Measurements from ENCODE around the gene ADAMTS6.
"Not testable (repeated sequence)": the region's sequence is repeated elsewhere in the genome, so short reads cannot be mapped to it uniquely, and the experiment has no call there.

The ADAMTS6 gene

GRCh38 chr5:65468633-65469032 is 13.1 kb downstream of the ADAMTS6 start:
- no peak for DNase-seq (ENCODE audit: low read depth in 2 of 2)

GRCh38 chr5:65462139-65462705 is 19.5 kb downstream of the ADAMTS6 start:
- no peak for DNase-seq (ENCODE audit: low read depth in 2 of 2)

GRCh38 chr5:65461490-65461889 is 20.2 kb downstream of the ADAMTS6 start:
- no peak for DNase-seq (ENCODE audit: low read depth in 2 of 2)

- DNase-seq (ENCODE audit: low read depth in 2 of 2), result no peak
These were observed 21.7 kb downstream of the ADAMTS6 start for GRCh38 chr5:65459995-65460394.

GRCh38 chr5:65455064-65455463 is 26.7 kb downstream of the ADAMTS6 start:
- no peak for DNase-seq (ENCODE audit: low read depth in 2 of 2)

- no peak for DNase-seq (ENCODE audit: low read depth in 2 of 2)
These were observed 30.3 kb downstream of the ADAMTS6 start for GRCh38 chr5:65451436-65451835.

- DNase-seq (ENCODE audit: low read depth in 2 of 2), result no peak
These were observed 35.0 kb downstream of the ADAMTS6 start for GRCh38 chr5:65446682-65447081.

GRCh38 chr5:65441800-65442199 is 39.9 kb downstream of the ADAMTS6 start:
- no peak for DNase-seq (ENCODE audit: low read depth in 2 of 2)

GRCh38 chr5:65440456-65440855 is 41.3 kb downstream of the ADAMTS6 start:
- DNase-seq (ENCODE audit: low read depth in 2 of 2), result no peak

GRCh38 chr5:65434122-65434521 is 47.6 kb downstream of the ADAMTS6 start:
- no peak for DNase-seq (ENCODE audit: low read depth in 2 of 2)

- DNase-seq (ENCODE audit: low read depth in 2 of 2), result no peak
These were observed 55.1 kb downstream of the ADAMTS6 start for GRCh38 chr5:65426656-65427055.

GRCh38 chr5:65423623-65424022 is 58.1 kb downstream of the ADAMTS6 start:
- no peak for DNase-seq (ENCODE audit: low read depth in 2 of 2)

GRCh38 chr5:65418661-65419060 is 63.1 kb downstream of the ADAMTS6 start:
- DNase-seq (ENCODE audit: low read depth in 2 of 2), result no peak

GRCh38 chr5:65413822-65414221 is 67.9 kb downstream of the ADAMTS6 start:
- no peak for DNase-seq (ENCODE audit: low read depth in 2 of 2)

GRCh38 chr5:65412842-65413241 is 68.9 kb downstream of the ADAMTS6 start:
- DNase-seq (ENCODE audit: low read depth in 2 of 2), result no peak

- DNase-seq (ENCODE audit: low read depth in 2 of 2), result no peak
These were observed 70.4 kb downstream of the ADAMTS6 start for GRCh38 chr5:65411356-65411755.

- DNase-seq (ENCODE audit: low read depth in 2 of 2), result no peak
These were observed 86.1 kb downstream of the ADAMTS6 start for GRCh38 chr5:65395526-65396155.

- no peak for DNase-seq (ENCODE audit: low read depth in 2 of 2)
These were observed 87.6 kb downstream of the ADAMTS6 start for GRCh38 chr5:65394087-65394486.

GRCh38 chr5:65391591-65391990 is 90.1 kb downstream of the ADAMTS6 start:
- no peak for DNase-seq (ENCODE audit: low read depth in 2 of 2)

GRCh38 chr5:65390208-65390607 is 91.5 kb downstream of the ADAMTS6 start:
- no peak for DNase-seq (ENCODE audit: low read depth in 2 of 2)

- DNase-seq (ENCODE audit: low read depth in 2 of 2), result no peak
These were observed 97.9 kb downstream of the ADAMTS6 start for GRCh38 chr5:65383859-65384258.

- DNase-seq (ENCODE audit: low read depth in 2 of 2), result no peak
These were observed 99.1 kb downstream of the ADAMTS6 start for GRCh38 chr5:65382582-65382981.

GRCh38 chr5:65370505-65370904 is 111.2 kb downstream of the ADAMTS6 start:
- DNase-seq (ENCODE audit: low read depth in 2 of 2), result not testable (repeated sequence)

- DNase-seq (ENCODE audit: low read depth in 2 of 2), result no peak
These were observed 115.1 kb downstream of the ADAMTS6 start for GRCh38 chr5:65366655-65367054.
